GM20000 (cell line): ENCODE measurements around the gene IL1R2.

Source experiments
- DNase-seq: peaks from one replicate; pipeline ENCODE4 v3.0.0; 2012; ENCODE audit warnings: low spot score
- TF ChIP-seq, protein P1 (sequence below): IDR thresholded peaks from 2 replicates; pipeline ENCODE4 v1.5.1; 2012; ENCODE audit warnings: mild to moderate bottlenecking, control low read depth; ENCODE audit errors: extremely low read depth, missing control alignments

Gene IL1R2

DNA sequence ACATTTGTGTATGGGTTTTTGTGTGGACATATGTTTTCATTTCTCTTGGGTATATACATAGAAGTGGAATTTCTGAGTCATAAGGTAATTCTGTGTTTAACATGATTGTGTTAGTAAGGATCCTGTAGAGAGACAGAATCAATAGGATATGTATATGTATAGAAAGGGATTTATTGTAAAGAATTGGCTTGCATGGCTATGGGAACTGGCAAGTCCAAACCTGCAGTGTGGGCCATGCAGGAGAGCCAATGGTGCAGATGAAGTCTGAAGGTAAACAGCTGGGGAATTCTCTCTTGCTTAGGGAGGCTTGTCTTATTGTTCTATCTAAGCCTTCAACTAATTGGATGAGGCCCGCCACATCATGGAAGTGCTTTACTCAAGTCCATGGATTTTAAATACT lies 39.2 kb upstream of the IL1R2 start:
- TF ChIP-seq, protein P1, sequence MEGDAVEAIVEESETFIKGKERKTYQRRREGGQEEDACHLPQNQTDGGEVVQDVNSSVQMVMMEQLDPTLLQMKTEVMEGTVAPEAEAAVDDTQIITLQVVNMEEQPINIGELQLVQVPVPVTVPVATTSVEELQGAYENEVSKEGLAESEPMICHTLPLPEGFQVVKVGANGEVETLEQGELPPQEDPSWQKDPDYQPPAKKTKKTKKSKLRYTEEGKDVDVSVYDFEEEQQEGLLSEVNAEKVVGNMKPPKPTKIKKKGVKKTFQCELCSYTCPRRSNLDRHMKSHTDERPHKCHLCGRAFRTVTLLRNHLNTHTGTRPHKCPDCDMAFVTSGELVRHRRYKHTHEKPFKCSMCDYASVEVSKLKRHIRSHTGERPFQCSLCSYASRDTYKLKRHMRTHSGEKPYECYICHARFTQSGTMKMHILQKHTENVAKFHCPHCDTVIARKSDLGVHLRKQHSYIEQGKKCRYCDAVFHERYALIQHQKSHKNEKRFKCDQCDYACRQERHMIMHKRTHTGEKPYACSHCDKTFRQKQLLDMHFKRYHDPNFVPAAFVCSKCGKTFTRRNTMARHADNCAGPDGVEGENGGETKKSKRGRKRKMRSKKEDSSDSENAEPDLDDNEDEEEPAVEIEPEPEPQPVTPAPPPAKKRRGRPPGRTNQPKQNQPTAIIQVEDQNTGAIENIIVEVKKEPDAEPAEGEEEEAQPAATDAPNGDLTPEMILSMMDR: no peak
- DNase-seq: no peak

DNA sequence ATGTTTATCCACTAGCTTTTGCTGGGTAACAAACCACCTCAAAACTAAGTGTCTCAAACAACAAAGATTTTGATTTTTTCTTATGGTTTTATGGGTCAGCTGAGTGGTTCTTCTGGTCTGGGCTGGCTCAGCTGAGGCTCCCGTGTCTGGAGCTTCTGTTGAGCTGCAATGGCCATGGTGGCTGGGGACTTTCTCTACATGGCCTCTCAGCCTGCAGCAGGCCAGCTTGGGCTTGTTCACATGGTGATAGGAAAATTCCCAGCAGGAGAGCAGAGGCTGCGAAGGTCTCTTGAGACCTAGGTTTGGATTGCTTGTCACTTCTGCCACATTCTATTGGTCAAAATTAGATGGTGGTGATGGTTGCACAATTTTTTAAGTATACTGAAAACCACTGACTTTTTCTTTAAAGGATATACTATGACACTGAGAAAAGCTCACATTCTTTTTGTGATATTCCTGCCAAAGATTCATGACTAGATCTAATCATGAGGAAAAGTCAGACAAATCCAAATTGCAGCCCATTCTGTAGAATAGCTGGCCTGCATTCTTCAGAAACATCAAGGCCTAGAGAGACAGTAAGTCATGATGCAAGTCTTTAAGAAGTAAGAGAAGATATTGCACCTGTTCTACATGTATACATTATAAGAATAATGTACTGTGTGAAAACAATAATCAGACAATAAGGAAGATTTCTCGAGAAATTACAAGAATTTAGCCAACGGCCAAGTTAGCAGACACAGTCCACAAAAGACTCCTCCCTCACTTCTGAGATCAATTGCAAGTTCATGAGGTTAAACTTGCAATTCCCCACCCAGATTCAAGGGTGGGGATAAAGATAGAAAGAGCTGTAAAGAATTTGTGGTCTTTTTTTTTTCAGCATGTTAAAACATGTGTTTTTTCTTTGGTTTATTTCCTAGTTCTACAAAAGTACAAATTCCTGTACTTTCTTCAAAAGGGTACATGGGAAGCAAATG lies 35.0 kb upstream of the IL1R2 start:
- TF ChIP-seq, protein P1: no peak
- DNase-seq: no peak

DNA sequence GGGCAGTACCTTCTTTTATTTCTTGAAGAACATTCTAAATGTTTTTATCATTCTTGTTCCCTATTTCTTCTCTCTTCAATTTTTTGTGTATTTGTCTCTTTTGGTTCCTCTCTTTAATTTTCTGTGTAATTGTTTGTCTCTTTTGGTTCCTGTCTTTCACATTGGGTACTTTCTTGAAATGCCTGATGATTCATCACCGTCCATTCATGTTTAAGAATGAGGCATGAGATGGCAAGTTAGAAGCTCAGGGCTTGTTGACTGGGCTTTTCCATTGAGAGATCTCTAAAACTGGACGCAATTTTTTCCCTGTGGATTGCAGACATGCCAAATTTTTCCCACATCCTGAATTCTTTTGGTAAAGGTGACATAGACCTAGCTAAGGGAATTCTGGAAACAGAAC lies 33.7 kb upstream of the IL1R2 start:
- TF ChIP-seq, protein P1: no peak
- no peak for DNase-seq

DNA sequence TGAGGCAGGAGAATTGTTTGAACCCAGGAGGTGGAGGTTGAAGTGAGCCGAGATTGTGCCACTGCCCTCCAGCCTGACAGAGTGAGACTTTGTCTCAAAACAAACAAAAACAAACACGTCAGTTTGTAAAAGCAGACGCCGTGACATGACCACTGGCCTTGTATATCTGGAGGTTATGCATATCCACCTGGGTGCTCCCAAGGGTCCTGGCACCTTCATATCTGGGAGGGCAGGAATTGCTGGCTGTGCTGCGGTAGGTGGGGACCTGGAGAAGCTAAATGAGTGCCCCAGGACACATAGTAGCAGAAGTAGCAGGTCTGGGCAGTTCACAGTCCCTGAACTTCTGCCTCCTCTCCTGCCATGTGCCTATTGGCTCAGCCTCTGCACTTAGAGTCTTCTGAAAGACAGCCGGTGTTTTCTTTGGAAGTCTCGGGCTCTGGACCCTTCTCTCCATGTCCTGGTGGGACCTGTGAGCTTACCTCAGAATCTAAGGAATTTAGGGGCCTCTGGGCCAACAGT lies 30.9 kb upstream of the IL1R2 start:
- DNase-seq: no peak
- TF ChIP-seq, protein P1: no peak

DNA sequence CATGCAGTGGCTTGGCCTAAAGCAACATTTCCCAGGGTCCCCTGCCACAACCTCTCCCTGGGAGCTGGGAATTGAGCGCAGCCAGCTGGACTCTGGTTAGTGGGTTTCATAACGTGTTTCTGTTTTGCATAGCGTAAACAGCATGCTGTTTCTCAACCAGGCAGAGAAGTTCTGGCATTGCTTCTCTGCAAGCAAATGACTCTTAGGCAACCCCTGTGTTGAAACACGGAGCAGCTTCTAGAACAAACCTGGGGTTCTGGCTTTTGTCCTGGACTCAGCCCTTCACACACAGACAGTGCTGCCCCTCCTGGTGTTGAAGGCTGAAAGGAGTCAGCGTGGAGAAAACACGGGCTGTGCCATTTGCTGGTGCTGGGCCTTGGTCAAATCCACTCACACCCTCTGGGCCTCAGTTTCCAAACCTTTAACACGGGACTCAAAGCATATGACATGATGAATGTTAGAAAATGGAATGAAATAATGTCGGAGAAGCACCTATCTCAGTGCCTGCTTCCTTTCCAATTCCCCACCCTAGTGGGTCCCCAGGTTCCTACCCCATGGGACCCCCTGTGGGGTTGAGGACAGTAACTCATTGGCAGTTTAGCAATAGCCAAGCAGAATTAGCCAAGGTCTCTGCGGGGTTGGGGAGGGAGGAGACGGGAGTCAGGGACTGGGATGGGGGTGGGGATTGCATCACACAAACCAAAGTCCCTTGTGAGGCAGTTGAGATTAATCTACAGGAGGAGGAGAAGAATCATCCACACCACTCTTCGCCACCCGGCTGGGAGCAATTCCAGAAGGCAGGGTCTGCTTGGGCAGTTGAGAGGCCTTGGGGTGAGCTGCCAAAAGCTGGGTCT lies 30.2 kb upstream of the IL1R2 start:
- TF ChIP-seq, protein P1: no peak
- no peak for DNase-seq

DNA sequence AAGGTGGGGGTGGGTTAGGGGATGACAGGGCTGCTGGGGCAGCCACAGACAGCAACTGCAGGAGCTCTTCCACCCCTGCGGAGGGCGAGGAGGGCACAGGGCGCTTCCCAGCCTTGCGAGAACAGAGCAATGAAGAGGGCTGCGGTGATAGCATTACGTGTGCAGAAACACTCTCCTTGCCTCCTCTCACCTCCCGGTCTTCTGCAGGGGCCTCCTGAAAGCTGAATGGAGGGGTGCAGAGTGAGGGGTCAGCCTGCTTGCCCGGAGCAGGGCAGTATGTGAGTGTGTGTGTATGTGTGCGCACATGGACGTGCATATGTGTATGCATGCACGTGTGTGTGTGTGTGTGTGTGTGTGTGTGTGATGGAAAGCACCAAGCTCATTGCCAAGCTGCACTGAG lies 29.5 kb upstream of the IL1R2 start:
- no peak for DNase-seq
- TF ChIP-seq, protein P1: no peak
